Neuronal stem cell (in vitro differentiated cells): Measurements from ENCODE around the gene TIMM50.

ENCODE experiments used
- DNase-seq: peaks from one replicate; pipeline ENCODE4 v3.0.0-alpha.2; 2013; ENCODE audit warnings: low spot score
- H2AFZ ChIP-seq: one replicate; pipeline ENCODE4 v1.6.1; 2013; ENCODE audit warnings: mild to moderate bottlenecking, low read length, inconsistent platforms
- H2AK5ac ChIP-seq: 2 replicates; pipeline ENCODE4 v1.6.1; 2013; ENCODE audit warnings: low read depth, mild to moderate bottlenecking, inconsistent platforms, low read length, moderate library complexity, mixed read lengths
- H2BK120ac ChIP-seq: 2 replicates; pipeline ENCODE4 v1.6.1; 2013; ENCODE audit warnings: low read depth, mild to moderate bottlenecking, inconsistent platforms, low read length, moderate library complexity, mixed read lengths
- H2BK12ac ChIP-seq: one replicate; pipeline ENCODE4 v1.6.1; 2013; ENCODE audit warnings: low read length, inconsistent platforms
- H2BK15ac ChIP-seq: 2 replicates; pipeline ENCODE4 v1.6.1; 2013; ENCODE audit warnings: mild to moderate bottlenecking, low read length, inconsistent platforms, mixed read lengths
- H2BK5ac ChIP-seq: one replicate; pipeline ENCODE4 v1.6.1; 2013; ENCODE audit warnings: inconsistent platforms, mild to moderate bottlenecking, low read length, moderate library complexity
- H3K14ac ChIP-seq: one replicate; pipeline ENCODE4 v1.6.1; 2013; ENCODE audit warnings: low read length, inconsistent platforms
- H3K18ac ChIP-seq: 2 replicates; pipeline ENCODE4 v1.6.1; 2013; ENCODE audit warnings: low read length, inconsistent platforms
- H3K23ac ChIP-seq: 2 replicates; pipeline ENCODE4 v1.6.1; 2013; ENCODE audit warnings: low read depth, mild to moderate bottlenecking, mixed read lengths, low read length, inconsistent platforms; ENCODE audit not compliant: poor library complexity
- H3K27ac ChIP-seq: replicated peaks from 3 replicates; pipeline ENCODE4 v1.5.1; 2013; ENCODE audit warnings: low read length, inconsistent platforms
- H3K27me3 ChIP-seq, 3 experiments: 2 replicates each; pipeline ENCODE4 v1.6.1; 2013; ENCODE audit warnings: low read length in 3 of 3, mild to moderate bottlenecking in 2 of 3, inconsistent platforms in 1 of 3, low read depth in 1 of 3, mixed read lengths in 1 of 3, moderate library complexity in 1 of 3; ENCODE audit not compliant: control insufficient read depth in 3 of 3, insufficient read depth in 3 of 3
- H3K36me3 ChIP-seq, 2 donors: replicated peaks in 1 of 2; 2 replicates each; pipeline ENCODE4 v1.6.1; 2013; ENCODE audit warnings: low read length in 2 of 2; ENCODE audit not compliant: control insufficient read depth in 2 of 2, insufficient read depth in 2 of 2
- H3K4ac ChIP-seq: 2 replicates; pipeline ENCODE4 v1.6.1; 2013; ENCODE audit warnings: inconsistent platforms, mild to moderate bottlenecking, low read length, moderate library complexity
- H3K4me1 ChIP-seq, 2 donors: 1 replicate in 1 of 2; 2 replicates in 1 of 2; pipeline ENCODE4 v1.6.1; 2013; ENCODE audit warnings: low read length in 2 of 2, low read depth in 1 of 2; ENCODE audit not compliant: control insufficient read depth in 2 of 2, insufficient read depth in 1 of 2
- H3K4me2 ChIP-seq: one replicate; pipeline ENCODE4 v1.6.1; 2013; ENCODE audit warnings: mild to moderate bottlenecking, low read length, inconsistent platforms; ENCODE audit not compliant: insufficient read depth, poor library complexity, severe bottlenecking
- H3K4me3 ChIP-seq, 2 donors: 2 replicates each; pipeline ENCODE4 v1.5.1; 2013; ENCODE audit warnings: low read length in 2 of 2, mild to moderate bottlenecking in 2 of 2, inconsistent platforms in 1 of 2, moderate library complexity in 1 of 2
- H3K79me1 ChIP-seq: one replicate; pipeline ENCODE4 v1.6.1; 2013; ENCODE audit warnings: low read depth, mild to moderate bottlenecking, inconsistent platforms, low read length, moderate library complexity
- H3K9ac ChIP-seq: one replicate; pipeline ENCODE4 v1.6.1; 2013; ENCODE audit warnings: mild to moderate bottlenecking, low read depth, low read length, inconsistent platforms; ENCODE audit not compliant: poor library complexity
- H3K9me3 ChIP-seq, 2 donors: replicated peaks in 1 of 2; 2 replicates each; pipeline versions ENCODE3 to v1.6.1; 2013; ENCODE audit warnings: low read length in 2 of 2, mild to moderate bottlenecking in 2 of 2, inconsistent platforms in 1 of 2, low read depth in 1 of 2, mixed read lengths in 1 of 2, moderate library complexity in 1 of 2; ENCODE audit not compliant: control insufficient read depth in 2 of 2, insufficient read depth in 1 of 2
- H4K8ac ChIP-seq: one replicate; pipeline ENCODE4 v1.6.1; 2013; ENCODE audit warnings: low read depth, mild to moderate bottlenecking, inconsistent platforms, low read length, moderate library complexity
- H4K91ac ChIP-seq: one replicate; pipeline ENCODE4 v1.6.1; 2013; ENCODE audit warnings: low read length, low read depth, mild to moderate bottlenecking, inconsistent platforms; ENCODE audit not compliant: poor library complexity
- WGBS, 2 donors: extraction: QIAGEN DNeasy Blood & Tissue Kit; methylation state at CpG; one replicate each; pipeline ENCODE4 v1.1.7; 2013; ENCODE audit warnings: missing lambda C conversion rate in 2 of 2, mixed read lengths in 1 of 2; ENCODE audit not compliant: insufficient read length in 2 of 2, insufficient replicate concordance in 1 of 2; ENCODE audit errors: extremely low coverage in 2 of 2; 5-methylcytosine and 5-hydroxymethylcytosine counted together

Gene TIMM50

DNA sequence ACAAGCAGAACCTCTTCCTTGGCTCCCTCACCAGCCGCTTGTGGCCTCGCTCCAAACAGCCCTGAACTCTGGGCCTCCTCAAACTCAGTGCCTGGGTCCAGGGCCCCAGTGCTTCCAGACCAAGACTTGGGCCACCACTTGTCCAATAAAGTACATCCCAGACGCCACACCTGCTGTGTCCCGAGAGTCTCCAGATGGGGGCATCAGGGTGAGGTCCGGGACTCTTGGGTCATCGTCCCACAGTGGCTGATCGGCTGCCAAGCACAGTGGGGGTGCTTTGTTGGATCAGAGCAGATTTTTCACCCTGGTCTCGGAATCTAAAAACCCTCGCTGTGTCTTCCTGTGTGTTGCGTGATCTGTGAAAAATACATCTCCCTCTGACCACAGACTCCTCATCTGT, 9.1 kb downstream of the TIMM50 start:
- Histone ChIP-seq H3K14ac (no peak overlapping the region), H2BK12ac (no peak overlapping the region), H3K36me3 (peaks cover 37 to 63% of the 10 kb centered on the region in 2 donors), H2BK5ac (no peak overlapping the region), H3K9me3 (no peaks in the 10 kb centered on the region), H3K27me3 (no peaks in the 10 kb centered on the region), H3K27ac (no peak overlapping the region), H3K4me3 (no peak overlapping the region), H2BK120ac (no peak overlapping the region), H2AK5ac (no peak overlapping the region), H2BK15ac (no peak overlapping the region), H3K9ac (no peak overlapping the region), H3K4ac (no peak overlapping the region), H3K4me2 (no peak overlapping the region), H4K8ac (no peak overlapping the region), H3K23ac (no peak overlapping the region), H3K79me1 (peaks cover 8% of the 10 kb centered on the region), H3K18ac (no peak overlapping the region), H2AFZ (no peak overlapping the region), H4K91ac (no peak overlapping the region), H3K4me1 (no peaks in the 10 kb centered on the region)
- WGBS, 2 donors = no CpG with 5 or more reads among the region's 10 CpGs
- DNase-seq = no peak

DNA sequence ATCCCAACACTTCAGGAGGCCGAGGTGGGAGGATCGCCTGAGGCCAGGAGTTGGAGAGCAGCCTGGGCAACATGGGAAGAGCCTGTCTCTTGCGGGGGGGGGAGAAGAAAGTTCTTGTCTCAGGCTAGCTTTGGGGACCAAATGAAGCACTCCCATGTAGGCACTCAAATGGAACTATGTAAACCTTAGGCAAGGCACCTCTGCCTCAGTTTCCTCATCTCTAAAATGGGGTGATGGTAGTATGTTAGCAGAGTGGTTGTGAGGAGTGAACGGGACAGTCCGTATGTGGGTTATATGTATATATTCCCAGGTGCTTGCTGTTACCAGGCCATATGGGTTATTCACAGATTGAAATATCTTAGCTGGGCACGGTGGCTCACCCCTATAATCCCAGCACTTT, 11.6 kb downstream of the TIMM50 start:
- H2BK5ac ChIP-seq = no peak overlapping the region
- H3K4me2 ChIP-seq = no peak overlapping the region
- no peaks in the 10 kb centered on the region for H3K4me1 ChIP-seq
- H3K4ac ChIP-seq = no peak overlapping the region
- WGBS, 2 donors = no CpG with 5 or more reads among the region's 6 CpGs
- no peak for DNase-seq
- H3K79me1 ChIP-seq = peaks cover 1% of the 10 kb centered on the region
- H3K27ac ChIP-seq = no peak overlapping the region
- no peak overlapping the region for H2AFZ ChIP-seq
- H4K91ac ChIP-seq = no peak overlapping the region
- no peak overlapping the region for H3K4me3 ChIP-seq
- H3K9me3 ChIP-seq = no peaks in the 10 kb centered on the region
- no peak overlapping the region for H2BK120ac ChIP-seq
- no peak overlapping the region for H3K9ac ChIP-seq
- no peak overlapping the region for H2BK15ac ChIP-seq
- H3K18ac ChIP-seq = no peak overlapping the region
- H2AK5ac ChIP-seq = no peak overlapping the region
- no peak overlapping the region for H2BK12ac ChIP-seq
- H3K27me3 ChIP-seq = no peaks in the 10 kb centered on the region
- no peak overlapping the region for H3K14ac ChIP-seq
- H3K23ac ChIP-seq = no peak overlapping the region
- peaks cover 26 to 40% of the 10 kb centered on the region in 2 donors for H3K36me3 ChIP-seq
- H4K8ac ChIP-seq = no peak overlapping the region

DNA sequence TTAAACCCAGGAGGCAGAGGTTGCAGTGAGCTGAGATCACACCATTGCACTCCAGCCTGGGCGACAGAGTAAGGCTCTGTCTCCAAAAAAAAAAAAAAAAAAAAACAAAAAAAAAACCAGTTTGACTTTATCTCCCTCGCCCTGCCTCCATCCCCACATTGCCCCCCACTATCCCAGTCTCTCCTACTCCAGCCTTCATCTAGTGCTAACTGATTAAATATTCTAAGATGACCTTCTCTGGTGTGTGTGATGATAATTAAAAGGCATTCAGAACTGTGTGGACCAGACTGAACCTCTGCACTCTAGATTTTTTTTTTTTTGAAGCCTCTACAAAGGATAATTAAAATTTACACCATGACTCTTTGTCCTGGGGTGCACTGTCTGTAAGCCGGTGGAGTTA, 12.2 kb downstream of the TIMM50 start:
- no peak overlapping the region for H2AFZ ChIP-seq
- no peak overlapping the region for H3K4ac ChIP-seq
- no peak overlapping the region for H2BK5ac ChIP-seq
- H3K36me3 ChIP-seq = peaks cover 25 to 38% of the 10 kb centered on the region in 2 donors
- WGBS, 2 donors = no CpG with 5 or more reads among the region's 3 CpGs
- no peak overlapping the region for H4K8ac ChIP-seq
- no peak for DNase-seq
- H3K9ac ChIP-seq = no peak overlapping the region
- no peak overlapping the region for H2BK120ac ChIP-seq
- H3K9me3 ChIP-seq = no peaks in the 10 kb centered on the region
- no peak overlapping the region for H3K4me3 ChIP-seq
- no peak overlapping the region for H2BK15ac ChIP-seq
- H3K23ac ChIP-seq = no peak overlapping the region
- H3K27me3 ChIP-seq = no peaks in the 10 kb centered on the region
- H2BK12ac ChIP-seq = no peak overlapping the region
- no peak overlapping the region for H3K14ac ChIP-seq
- H3K18ac ChIP-seq = no peak overlapping the region
- no peak overlapping the region for H3K4me2 ChIP-seq
- H3K27ac ChIP-seq = no peak overlapping the region
- H2AK5ac ChIP-seq = no peak overlapping the region
- H4K91ac ChIP-seq = no peak overlapping the region
- no peaks in the 10 kb centered on the region for H3K4me1 ChIP-seq
- H3K79me1 ChIP-seq = peaks cover 1% of the 10 kb centered on the region

DNA sequence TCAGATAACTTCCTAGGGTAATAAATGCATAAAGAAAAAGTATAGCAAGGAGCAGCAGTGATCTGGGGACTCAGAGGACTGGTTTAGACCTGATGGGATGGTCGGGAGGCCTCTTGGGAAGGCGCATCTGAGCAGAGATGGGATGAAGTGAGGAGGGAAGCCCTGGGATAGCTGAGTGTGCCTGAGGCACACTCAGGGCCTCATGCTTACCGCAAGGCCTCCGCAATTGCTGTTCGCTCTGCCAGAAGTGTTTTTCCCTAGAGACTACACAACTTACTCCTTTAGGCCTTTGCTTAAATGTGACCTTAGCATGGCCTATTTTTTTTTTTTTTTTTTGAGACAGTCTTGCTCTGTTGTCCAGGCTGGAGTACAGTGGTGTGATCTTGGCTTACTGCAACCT, 14.0 kb downstream of the TIMM50 start:
- Histone ChIP-seq H3K4me3 (no peak overlapping the region), H3K27me3 (peaks cover 9 to 18% (median 15%) of the 10 kb centered on the region in 3 experiments), H4K8ac (no peak overlapping the region), H3K23ac (no peak overlapping the region), H2BK5ac (no peak overlapping the region), H2AFZ (no peak overlapping the region), H3K18ac (no peak overlapping the region), H4K91ac (no peak overlapping the region), H3K36me3 (peaks cover 9 to 19% of the 10 kb centered on the region in 2 donors), H3K9ac (no peak overlapping the region), H3K4me1 (peaks cover 7 to 9% of the 10 kb centered on the region in 2 donors), H2BK15ac (no peak overlapping the region), H3K4me2 (no peak overlapping the region), H3K14ac (no peak overlapping the region), H2BK120ac (no peak overlapping the region), H3K79me1 (no peaks in the 10 kb centered on the region), H3K4ac (no peak overlapping the region), H3K9me3 (no peaks in the 10 kb centered on the region), H2BK12ac (no peak overlapping the region), H2AK5ac (no peak overlapping the region), H3K27ac (no peak overlapping the region)
- WGBS, 2 donors = no CpG with 5 or more reads among the region's 5 CpGs
- DNase-seq = no peak
